NCI-H82 treated with DMSO at 0.1 percent for 48 hours (cell line): ENCODE data around the gene KCND3.

ENCODE experiments used
- DNase-seq: peaks from one replicate; lab custom pipeline; 2025; ENCODE audit not compliant: unreplicated experiment; lab: John Stamatoyannopoulos, UW

The KCND3 gene

GRCh38 chr1:111988743-111989453, 570 bp downstream of the KCND3 start:
- DNase-seq = no peak

GRCh38 chr1:111988377-111988742, 1.1 kb downstream of the KCND3 start:
- DNase-seq = no peak

- no peak for DNase-seq
Observed at GRCh38 chr1:111987502-111987901, 2.0 kb downstream of the KCND3 start.

GRCh38 chr1:111983500-111983899, 6.0 kb downstream of the KCND3 start:
- no peak for DNase-seq

DNA sequence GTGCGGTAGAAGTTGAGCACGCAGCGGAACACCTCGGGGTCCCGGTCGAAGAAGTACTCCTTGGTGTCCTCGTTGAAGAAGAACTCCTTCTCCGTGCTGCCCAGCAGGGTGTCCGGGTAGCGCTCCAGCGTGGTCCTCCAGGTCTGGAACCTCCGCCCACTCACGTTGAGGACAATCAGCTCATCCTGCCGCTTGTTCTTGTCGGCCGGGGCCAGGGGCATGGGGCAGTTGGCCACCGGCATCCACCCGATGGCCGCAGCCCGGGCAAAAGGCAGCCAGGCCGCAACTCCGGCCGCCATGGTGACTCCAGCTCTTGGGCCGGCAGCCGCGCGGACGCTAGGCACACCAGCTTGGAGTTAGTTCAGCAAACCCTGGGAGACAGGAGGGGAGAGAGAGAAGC, 7.0 kb downstream of the KCND3 start:
- no peak for DNase-seq

GRCh38 chr1:111981871-111982270, 7.6 kb downstream of the KCND3 start:
- DNase-seq = no peak

DNA sequence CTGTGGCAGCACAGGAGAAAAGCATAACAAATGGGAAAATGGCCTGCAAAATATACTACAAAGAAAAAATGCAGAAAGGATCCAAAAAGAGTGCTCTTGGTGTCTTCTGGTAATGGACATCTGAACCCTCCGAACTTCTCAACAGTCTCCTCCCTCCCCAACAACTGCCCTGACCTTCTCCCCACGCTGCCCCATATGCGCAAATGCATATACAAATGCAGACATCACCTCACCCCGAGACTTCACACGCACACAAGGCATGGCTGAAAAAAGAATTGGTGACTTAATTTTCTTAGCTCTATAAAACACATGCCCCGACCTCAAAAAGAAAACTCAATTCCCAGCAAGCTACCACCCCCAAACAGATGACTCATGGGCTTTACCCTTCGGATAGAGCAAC, 8.4 kb downstream of the KCND3 start:
- DNase-seq = no peak

- DNase-seq = no peak
Observed at GRCh38 chr1:111980686-111981085, 8.8 kb downstream of the KCND3 start.

- no peak for DNase-seq
Observed at GRCh38 chr1:111978695-111979094, 10.8 kb downstream of the KCND3 start.

GRCh38 chr1:111977378-111977777, 12.1 kb downstream of the KCND3 start:
- no peak for DNase-seq

- DNase-seq = no peak
Observed at GRCh38 chr1:111976842-111977241, 12.6 kb downstream of the KCND3 start.

DNA sequence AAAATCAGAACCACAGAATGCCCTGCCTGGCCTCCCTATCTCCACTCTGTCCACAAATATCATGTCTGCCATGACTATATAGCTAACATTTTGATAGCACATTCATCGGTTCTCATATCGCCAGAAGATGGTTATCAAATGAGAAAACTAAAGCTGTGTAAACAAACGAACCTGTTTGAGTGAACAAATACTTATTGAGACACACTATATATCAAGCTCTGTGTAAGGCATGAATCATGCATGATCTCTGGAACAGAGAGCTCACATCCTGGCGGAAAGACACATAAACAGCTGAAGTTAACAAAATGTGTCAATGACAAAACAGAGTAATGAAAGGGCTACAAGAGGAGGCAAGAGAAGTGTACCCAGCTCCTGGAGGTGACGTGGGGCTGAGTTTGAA, 13.1 kb downstream of the KCND3 start:
- DNase-seq = no peak

DNA sequence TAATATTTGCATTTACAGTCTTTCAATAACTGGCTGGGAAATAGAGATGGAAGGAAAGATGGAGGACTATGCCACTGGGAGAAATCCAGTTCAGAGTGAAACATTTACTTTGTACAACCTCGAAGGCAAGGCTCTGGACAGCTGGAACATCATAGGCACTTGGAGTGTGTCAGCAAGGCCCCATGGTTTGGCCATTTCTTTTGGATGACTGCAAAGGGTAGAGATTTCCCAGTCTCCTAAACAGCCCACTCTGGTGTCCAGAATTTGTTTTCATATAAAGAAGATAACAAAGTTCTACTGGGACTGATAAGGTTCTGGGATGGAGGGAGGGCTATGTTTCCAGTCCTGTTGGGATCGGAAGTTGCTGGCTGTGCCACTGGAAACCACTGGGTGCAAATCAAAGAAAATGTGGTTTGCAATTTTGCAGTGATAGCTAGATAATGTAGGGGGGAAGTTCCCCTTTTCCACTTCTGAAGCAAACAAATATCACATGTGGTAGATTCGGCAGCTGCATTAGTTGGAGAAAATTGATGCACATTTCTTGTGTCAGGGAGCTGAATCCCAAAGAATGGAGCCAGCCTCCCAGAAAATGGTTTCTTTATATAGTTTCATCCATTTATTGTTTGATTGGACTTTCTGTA, 16.2 kb downstream of the KCND3 start:
- no peak for DNase-seq

- DNase-seq = no peak
Observed at GRCh38 chr1:111971396-111971795, 18.1 kb downstream of the KCND3 start.

DNA sequence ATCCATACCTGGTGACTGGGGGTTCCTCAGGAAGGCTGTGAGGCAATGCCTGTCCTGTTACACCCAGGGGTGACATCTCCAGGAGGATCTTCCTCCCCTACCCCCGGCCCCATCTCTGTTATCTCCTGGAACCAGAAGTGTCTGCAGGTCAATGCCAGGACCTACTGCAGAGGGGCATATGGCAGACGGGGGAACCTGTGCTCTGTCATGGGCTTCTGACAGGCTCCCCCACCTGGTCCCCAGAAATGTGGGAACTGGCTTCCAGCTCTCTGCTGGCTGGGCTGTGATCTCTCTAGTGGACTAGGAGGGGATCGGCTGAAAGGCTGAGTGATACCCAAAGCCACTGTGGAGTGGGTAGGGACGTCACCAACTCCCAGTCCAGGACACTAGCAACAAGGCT, 21.0 kb downstream of the KCND3 start:
- DNase-seq = no peak

GRCh38 chr1:111967886-111968285, 21.6 kb downstream of the KCND3 start:
- DNase-seq = no peak

GRCh38 chr1:111967067-111967690, 22.3 kb downstream of the KCND3 start:
- no peak for DNase-seq

DNA sequence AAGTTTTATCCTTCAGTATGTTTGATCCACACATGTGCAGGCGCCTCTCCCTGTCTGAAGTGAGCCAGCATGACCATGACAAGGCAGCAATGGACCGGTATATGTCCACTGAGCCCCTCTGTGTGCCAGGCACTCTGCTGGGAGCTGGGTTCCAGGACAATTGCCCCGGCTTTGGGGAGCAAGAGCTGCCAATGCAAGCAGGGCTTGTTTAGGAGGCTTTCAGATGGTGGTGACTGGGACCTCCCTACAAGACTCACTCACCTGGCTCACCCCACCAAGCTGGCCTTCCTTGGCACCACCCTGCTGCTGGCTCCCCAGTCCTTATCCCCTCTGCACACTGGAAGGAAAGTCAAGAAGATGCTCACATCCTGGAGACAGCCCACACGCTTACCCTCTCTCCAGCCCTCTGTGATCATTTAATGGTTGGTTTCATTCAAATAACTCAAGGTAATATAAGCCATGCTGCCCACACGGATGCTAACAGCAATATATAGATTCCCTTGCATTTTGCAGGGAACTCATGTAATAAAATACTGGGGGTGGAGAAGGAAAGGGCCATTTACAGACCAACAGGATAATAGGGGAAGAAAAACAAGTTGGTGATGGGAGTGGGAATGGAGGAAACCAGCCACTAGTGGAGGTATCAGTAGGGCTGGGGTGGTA, 23.6 kb downstream of the KCND3 start:
- no peak for DNase-seq

DNA sequence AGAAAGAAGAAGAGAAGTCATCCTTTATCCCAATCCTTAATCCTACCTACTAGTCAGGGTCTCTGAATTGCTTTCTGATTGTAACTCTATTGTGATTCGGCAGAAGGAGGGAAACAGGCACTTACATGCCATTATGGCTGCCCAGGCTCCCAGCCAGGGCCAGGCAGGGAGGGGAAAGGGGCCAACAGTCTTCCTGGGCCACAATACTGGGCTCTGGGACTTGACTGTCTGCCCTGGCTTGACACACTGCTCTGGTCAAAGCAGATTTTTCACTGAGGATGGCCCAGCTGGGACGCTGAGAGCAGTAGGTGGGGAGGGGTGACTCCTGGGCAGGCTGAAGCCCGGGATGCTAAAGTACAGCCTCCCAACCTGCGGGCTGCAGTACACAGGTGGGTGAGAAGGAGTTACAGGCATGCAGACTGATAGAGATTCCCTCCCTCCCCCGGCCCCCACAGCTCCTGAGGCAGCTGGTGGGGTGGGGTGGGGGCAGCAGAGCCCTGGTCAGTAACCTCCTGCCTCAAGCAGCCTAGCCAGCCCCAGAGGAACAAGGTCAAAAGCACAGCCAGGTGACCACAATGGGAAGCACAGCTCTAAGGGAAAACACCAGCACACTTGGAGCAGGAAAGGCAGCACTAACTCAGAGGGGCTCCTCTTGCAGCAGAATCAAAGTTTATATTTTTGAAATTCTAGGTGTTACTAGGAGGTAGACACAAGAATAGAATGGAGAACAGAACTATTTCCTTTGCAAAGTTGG, 25.3 kb downstream of the KCND3 start:
- DNase-seq = no peak

DNA sequence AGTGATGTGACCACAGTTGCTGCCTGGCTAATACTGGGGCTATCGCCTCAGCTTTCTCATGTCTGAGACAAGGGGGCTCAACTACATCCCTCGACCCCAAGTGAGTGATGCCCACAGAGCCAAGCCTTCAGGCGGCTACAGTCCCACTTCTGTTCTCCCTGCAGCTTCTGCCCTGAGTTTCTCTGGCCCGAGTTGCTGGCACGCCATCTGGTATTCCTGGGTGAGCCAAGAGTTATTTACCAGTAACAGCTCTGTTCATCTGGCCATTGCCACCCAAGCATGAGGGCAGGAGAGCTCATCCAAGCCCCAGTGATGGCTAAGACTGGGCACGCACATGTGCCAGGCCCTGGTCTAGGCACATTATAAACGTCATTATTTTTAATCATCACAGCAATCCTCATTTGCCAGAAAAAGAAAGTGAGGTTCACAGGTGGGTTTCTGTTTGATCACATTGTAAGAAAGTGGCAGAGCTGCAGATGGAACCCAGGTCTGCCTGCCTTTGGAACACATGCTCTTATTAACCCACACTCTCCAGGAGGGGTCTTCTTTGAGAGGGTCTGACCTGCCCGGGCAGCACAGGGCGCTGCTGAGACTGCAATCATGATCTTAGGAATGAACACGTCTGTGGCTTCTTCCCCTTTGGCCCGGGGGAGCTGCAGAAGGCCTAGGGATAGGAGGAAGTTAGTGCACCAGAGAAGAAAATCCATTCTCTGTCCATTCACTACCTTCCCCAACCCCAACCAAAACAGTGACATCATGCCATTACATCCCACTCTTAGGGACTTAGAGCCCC, 27.5 kb downstream of the KCND3 start:
- no peak for DNase-seq
